NCI-H460 (cell line): ENCODE results near the gene DTNBP1. TPM values are rescaled to one million over a fixed set of nuclear protein-coding genes. Genes with fewer than 3 reads are reported as not detected.

Source experiments
- DNase-seq: peaks from one replicate; pipeline ENCODE4 v3.0.0-alpha.2; 2016; ENCODE audit warnings: low read depth; ENCODE audit errors: extremely low read depth
- total RNA-seq: library from RNA; depleted of rRNA; stranded (reverse); fragments of >200 nt; shearing (Covaris generic); gene quantifications from 2 replicates; pipeline ENCODE4 v1.2.3, GENCODE V29; 2014

The DTNBP1 gene
- total RNA-seq, 1 experiment from 2014 or later = 0.67 TPM

DNA sequence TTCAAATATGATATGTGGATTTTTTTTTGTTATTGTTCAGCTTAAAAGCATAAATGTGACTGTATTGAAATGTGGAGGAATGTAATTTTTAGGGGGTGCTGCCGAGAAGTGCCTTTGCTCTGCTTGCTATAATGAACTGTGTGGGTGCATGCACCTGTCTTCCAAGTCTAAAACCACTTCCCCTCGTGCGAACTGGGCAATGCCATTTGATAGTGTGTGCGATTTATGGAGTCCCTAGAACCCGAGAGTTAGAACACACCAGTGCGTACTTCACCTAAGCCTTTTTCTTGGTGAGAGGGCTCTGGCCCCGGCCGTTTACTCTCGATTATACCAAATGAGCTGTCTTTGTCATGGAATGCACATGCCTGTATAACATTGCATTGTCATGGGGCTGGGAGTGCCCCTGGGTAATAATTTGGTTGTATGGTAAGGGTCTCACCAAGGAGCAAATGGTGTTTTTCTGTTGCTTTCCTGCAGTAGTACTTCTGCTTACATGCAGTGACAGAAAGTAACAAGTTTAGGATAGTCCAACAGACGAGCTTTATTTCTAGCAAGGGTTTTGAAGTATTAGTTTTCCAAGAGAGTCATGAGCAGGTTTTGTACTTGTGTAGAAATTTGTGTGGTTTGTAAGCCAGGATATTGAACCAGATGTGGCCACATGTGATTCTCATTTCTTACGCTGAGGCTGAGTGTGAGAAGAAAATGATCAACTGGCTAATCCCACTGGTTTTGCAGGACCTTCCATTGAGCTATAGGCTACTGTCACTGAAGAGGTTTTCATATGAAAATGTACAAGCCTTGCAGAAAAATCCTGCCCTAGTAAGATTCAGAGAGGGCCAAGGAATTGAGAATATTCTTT, 172.4 kb downstream of the DTNBP1 start:
- no peak for DNase-seq

- no peak for DNase-seq
These were observed 173.4 kb downstream of the DTNBP1 start for GRCh38 chr6:15489261-15489962.

- no peak for DNase-seq
These were observed 175.6 kb downstream of the DTNBP1 start for GRCh38 chr6:15487262-15487661.

- no peak for DNase-seq
These were observed 176.9 kb downstream of the DTNBP1 start for GRCh38 chr6:15485936-15486335.

DNA sequence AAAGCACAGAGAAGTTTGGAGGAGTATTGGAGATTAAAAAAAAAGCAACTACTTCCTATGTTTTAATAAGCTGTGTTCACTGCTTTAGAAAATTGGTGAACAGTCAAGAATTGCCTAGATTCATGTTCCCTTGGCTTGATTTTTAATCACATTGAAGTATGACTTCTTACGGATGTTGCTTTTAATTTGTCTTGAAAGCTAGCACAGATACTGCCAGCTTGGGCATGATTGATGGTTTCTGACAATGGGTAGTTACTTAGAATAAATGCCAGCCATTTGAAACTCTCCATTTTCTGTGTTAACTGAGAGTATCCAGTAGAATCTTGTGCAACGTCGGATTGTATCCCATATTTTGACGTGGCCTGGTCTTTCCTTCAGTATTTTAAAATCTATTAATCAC, 178.0 kb downstream of the DTNBP1 start:
- no peak for DNase-seq

DNA sequence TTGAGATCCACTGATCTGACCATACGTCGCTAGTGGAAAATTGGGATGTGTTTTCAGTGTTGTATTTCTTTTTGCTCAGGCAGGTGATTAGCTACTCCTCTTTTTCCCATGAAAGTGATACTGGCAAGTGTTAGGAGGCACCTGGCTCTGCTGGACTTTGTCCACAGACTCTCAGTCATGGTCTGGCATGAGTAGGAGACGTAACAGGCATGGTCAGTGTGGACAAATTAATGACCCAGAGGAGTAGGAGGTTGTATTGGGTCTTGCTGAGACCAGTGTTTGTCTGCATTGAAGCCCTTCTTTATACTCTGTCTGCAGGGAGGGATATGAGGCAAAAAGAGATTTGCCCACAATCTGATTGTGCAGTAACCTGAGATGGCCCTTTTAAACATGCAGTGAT, 178.7 kb downstream of the DTNBP1 start:
- DNase-seq = no peak

DNA sequence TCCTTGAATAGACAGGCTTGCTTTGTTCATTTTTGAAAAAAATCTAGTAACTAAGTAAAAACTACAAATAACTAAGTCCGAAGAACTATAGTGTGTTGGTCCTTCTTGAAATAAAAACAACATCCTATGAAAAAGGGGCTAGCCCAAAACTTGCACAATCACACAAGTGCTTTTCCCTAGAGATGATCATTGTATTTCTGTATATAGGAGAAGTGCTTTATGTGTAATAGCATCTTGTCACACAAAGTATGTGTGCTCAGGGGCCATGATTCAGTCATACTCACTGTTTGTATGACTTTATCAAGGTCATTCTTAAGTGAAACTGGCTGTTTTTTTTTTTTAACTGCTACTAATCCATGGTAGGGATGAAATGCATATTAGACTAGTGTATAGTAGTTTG, 179.8 kb downstream of the DTNBP1 start:
- DNase-seq = no peak

GRCh38 chr6:15481390-15482291, 181.2 kb downstream of the DTNBP1 start:
- no peak for DNase-seq

GRCh38 chr6:15480525-15480924, 182.3 kb downstream of the DTNBP1 start:
- DNase-seq = no peak

GRCh38 chr6:15479761-15480160, 183.1 kb downstream of the DTNBP1 start:
- DNase-seq = no peak

GRCh38 chr6:15477746-15478145, 185.1 kb downstream of the DTNBP1 start:
- no peak for DNase-seq

- no peak for DNase-seq
These were observed 186.0 kb downstream of the DTNBP1 start for GRCh38 chr6:15476631-15477380.

GRCh38 chr6:15475872-15476271, 187.0 kb downstream of the DTNBP1 start:
- no peak for DNase-seq

DNA sequence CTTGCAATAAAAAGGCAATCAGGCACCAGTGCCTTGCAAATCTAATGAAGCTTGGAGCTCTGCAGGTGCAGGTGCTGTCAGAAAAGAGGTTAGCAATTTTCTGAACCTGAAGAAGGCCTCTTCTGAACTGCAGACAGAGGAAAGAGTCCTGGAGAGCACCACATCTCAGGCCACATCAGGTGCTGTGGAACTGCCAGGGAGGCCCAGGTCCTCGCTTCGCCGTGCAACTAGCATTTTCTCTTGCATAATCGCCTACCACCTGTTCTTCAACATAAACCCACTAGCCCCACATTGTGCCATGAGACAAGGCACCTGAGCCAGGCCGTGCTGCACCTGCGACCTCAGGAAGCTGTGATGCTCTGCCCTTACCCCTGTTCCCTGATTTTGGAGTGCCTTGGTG, 187.6 kb downstream of the DTNBP1 start:
- DNase-seq = no peak

DNA sequence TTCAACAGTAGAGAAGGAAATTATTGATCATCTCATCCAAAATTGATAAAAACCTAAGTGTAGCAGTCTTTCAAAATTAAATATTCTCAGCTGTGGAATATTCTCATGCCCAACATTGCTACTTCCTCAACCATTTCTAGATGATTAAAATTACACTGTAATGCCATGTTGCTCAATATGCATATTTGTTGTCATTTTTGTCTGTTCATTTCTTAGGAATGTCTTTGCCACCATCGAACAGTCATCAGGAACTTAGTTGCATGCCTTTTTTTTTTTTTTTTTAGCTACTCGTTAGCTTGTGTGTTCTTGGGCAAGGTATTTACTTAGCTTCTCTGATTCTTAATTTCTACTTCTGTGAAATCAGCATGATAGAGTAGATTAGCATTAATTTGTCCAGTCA, 188.6 kb downstream of the DTNBP1 start:
- no peak for DNase-seq

GRCh38 chr6:15473741-15474161, 189.1 kb downstream of the DTNBP1 start:
- no peak for DNase-seq

DNA sequence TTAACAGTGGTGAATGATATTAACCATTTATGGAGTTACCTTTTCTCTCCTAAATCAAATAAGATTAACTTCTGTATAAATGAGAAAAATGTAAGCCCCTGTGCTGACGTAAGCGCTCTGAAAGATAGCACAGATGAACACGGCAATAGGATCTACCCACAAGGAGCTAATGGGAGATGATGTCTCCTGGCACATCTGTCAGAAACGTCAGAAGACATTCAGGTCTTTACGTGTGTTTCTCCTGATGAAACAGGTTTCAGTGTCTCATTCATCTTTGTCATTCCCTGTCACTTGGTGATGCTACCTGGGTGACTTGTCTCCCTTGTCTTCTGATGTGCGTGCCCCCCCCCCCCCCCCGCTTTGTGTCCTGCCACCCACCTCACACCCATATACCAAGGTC, 189.7 kb downstream of the DTNBP1 start:
- no peak for DNase-seq
